Measurements from ENCODE around the gene UBXN6.
A peak's percentile ranks its signal among the peaks of the same experiment; 100 is the strongest.

UBXN6 gene

GRCh38 chr19:4403005-4403761 lies 54.4 kb downstream of the UBXN6 start:
- DNase-seq (ENCODE audit: insufficient read length, low spot score) (no peak), FAIRE-seq (no peak)
- TF ChIP-seq POLR2A (IDR thresholded peaks at IDR 0.05; ENCODE audit: low read depth, low read length), result no peak

GRCh38 chr19:4402171-4403004 lies 55.2 kb downstream of the UBXN6 start, which contains the start of gene CHAF1A:
CHAF1A (plus strand) TSS chr19:4402640; CDS start chr19:4402763, 123 bp downstream.
- FAIRE-seq (peak; percentile 84), DNase-seq (ENCODE audit: insufficient read length, low spot score) (peak; percentile 100)
- 0 out of 2 replicates have a peak, but pooled peaks have one; percentile 38 for TF ChIP-seq POLR2A (IDR thresholded peaks at IDR 0.05; ENCODE audit: low read depth, low read length)

GRCh38 chr19:4401769-4402170 lies 55.8 kb downstream of the UBXN6 start:
- TF ChIP-seq POLR2A (IDR thresholded peaks at IDR 0.05; ENCODE audit: low read depth, low read length), result no peak
- DNase-seq (ENCODE audit: insufficient read length, low spot score), result no peak
- no peak for FAIRE-seq

GRCh38 chr19:4400135-4400936 lies 57.3 kb downstream of the UBXN6 start, which contains the start of gene SH3GL1:
SH3GL1 (minus strand) TSS chr19:4400547; CDS start chr19:4400368, 179 bp downstream.
- peak; percentile 76 for DNase-seq (ENCODE audit: insufficient read length, low spot score)
- no peak for FAIRE-seq
- peak; percentile 68 for TF ChIP-seq POLR2A (IDR thresholded peaks at IDR 0.05; ENCODE audit: low read depth, low read length)

GRCh38 chr19:4399812-4400134 lies 57.8 kb downstream of the UBXN6 start:
- no peak for TF ChIP-seq POLR2A (IDR thresholded peaks at IDR 0.05; ENCODE audit: low read depth, low read length)
- FAIRE-seq (no peak), DNase-seq (ENCODE audit: insufficient read length, low spot score) (peak; percentile 44)

GRCh38 chr19:4396949-4397783 lies 60.4 kb downstream of the UBXN6 start:
- no peak for TF ChIP-seq POLR2A (IDR thresholded peaks at IDR 0.05; ENCODE audit: low read depth, low read length)
- DNase-seq (ENCODE audit: insufficient read length, low spot score) (no peak), FAIRE-seq (no peak)

Data from H54 (cell line).